NCI-H187 treated with DMSO at 0.1 percent for 48 hours (cell line): Measurements from ENCODE around the gene SPPL3.
"Not testable (repeated sequence)": the region's sequence is repeated elsewhere in the genome, so short reads cannot be mapped to it uniquely, and the experiment has no call there.

ENCODE experiments used
- DNase-seq: peaks from one replicate; lab custom pipeline; 2025; lab: John Stamatoyannopoulos, UW

Gene SPPL3

DNA sequence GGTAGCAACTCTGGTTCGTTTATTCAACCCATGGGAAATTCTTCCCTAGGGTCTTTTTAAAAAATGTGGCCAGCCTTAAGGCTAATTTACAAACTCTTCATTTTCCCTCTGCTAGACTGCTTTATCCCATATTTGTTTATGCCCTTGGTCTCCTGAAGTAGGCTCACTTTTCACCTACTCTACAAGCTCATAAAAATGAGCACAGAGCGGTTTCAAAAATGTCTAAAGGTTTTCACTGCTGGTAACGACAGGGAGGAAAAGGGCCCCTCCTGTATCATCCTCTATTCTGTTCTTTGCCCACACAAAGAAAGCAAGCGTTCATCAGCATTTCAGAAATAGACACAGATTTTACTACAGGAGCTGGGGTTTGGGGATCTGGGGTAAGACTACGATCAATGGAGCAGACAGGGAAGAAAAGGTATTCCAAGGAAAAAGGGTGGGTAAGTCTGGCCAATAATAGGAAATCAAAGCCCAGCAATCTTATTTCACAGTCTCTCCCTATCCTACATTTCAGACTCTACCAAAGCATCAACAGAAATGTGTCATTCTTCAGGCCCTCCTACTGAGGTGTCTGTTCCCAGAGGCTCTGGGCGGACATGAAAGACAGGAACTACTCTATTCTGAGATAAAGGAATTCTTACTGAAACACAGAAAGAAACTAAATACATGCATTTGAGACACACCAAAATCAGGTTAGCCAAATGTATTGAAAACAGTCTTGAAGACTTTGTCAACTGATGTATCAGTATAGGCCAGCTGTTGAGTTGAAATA, 86.4 kb downstream of the SPPL3 start:
- DNase-seq = no peak

DNA sequence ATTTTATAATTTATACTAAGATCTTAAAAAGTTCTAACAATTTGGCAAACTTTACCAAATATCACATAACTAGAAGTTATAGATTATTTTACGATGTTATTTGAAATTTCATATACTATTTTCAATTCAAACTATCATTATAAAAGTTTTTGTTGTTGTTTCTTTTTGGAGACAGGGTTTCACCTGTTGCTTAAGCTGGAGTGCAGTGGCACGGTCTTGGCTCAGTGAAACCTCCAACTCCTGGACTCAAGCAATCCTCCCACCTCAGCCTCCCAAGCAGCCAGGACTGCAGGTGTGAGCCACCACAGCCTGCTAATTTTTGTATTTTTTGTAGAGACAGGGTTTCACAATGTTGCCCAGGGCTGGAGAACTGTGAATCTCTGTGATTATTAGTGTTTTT, 87.8 kb downstream of the SPPL3 start:
- no peak for DNase-seq

- no peak for DNase-seq
Observed at GRCh38 chr12:120814903-120815429, 89.2 kb downstream of the SPPL3 start.

- no peak for DNase-seq
Observed at GRCh38 chr12:120814203-120814902, 89.8 kb downstream of the SPPL3 start.

- no peak for DNase-seq
Observed at GRCh38 chr12:120813588-120814153, 90.5 kb downstream of the SPPL3 start.

- no peak for DNase-seq
Observed at GRCh38 chr12:120810021-120810420, 94.1 kb downstream of the SPPL3 start.

DNA sequence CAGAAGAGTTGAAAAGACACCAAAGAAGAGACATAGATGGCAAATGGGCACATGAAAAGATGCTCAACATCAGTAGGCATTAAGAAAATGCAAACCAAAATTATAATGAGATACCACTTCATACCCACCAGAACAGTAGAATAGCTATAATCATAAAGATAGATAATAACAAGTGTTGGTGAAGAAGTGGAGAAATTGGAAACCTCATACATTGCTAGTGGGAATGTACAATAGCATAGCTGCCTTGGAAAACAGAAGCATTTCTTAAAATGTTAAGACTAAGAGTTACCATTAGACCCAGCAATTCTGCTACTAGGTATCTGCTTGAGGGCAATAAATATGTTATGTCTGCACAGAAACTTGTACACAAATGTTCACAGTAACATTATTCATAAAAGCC, 99.7 kb downstream of the SPPL3 start:
- no peak for DNase-seq

GRCh38 chr12:120801146-120801545, 103.0 kb downstream of the SPPL3 start:
- no peak for DNase-seq

DNA sequence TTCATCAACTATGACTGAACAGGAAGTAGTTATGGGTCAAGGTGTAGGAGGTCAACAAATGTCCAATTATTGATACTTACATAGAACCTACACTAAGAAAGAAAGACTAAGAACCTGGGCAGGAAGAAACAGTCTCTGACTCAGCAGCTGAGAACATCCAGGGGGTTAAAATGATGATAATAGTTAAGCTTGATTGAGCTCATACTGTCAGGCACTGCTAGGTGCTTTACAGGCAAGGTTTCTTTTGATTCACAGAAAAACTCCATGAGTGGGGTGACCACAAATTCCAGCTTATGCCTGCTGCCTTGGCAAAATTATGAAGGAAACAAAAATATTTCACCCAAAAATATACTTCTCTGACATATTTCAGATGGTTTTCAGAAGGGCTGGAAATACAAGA, 103.5 kb downstream of the SPPL3 start:
- no peak for DNase-seq

- no peak for DNase-seq
Observed at GRCh38 chr12:120799243-120800045, 104.7 kb downstream of the SPPL3 start.

- no peak for DNase-seq
Observed at GRCh38 chr12:120798696-120799095, 105.5 kb downstream of the SPPL3 start.

GRCh38 chr12:120797677-120798642, 106.2 kb downstream of the SPPL3 start:
- DNase-seq = no peak

DNA sequence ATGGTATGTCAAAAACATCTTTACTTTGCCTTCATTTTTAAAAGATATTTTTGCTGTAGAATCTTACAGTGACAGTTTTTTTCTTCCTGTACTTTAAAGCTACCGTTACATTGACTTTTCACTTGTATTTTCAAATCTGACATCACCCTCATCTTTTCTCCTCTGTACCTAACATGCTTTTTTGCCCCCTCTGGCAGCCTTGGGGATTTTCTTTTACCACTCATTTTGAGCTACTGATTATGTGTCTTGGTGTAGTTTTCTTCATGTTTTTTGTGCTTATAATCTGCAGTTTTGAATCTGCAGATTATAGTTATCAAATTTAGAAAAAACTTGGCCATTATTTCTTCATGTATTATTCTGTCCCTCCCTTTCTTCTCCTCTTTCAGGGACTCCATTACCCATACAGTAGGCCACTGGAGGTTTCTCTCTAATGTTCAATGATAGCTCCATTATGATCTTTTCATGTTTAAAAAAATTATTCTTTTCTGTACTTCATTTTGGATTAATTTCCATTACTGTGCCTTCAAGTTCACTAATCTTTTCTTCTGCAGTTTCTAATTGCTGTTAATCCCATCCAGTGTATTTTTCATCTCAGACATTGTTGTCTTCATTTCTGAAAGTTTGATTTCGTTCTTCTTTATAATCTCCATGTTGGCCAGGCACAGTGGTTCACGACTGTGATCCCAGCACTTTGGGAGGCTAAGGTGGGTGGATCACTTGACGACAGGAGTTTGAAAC, 108.5 kb downstream of the SPPL3 start:
- DNase-seq = no peak

GRCh38 chr12:120793357-120793756, 110.8 kb downstream of the SPPL3 start:
- DNase-seq = no peak

DNA sequence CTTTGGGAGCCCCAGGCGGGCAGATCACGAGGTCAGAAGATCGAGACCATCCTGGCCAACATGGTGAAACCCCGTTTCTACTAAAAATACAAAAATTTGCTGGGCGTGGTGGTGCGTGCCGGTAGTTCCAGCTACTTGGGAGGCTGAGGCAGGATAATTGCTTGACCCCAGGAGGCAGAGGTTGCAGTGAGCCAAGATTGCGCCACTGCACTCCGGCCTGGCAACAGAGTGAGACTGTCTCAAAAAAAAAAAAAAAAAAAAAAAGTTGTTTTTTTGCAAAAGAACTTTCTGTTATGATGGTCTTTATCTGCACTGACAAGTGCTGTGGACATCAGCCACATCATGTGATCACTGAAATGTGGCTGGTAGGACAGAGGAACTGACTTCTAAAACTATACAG, 111.7 kb downstream of the SPPL3 start:
- DNase-seq = not testable (repeated sequence)

DNA sequence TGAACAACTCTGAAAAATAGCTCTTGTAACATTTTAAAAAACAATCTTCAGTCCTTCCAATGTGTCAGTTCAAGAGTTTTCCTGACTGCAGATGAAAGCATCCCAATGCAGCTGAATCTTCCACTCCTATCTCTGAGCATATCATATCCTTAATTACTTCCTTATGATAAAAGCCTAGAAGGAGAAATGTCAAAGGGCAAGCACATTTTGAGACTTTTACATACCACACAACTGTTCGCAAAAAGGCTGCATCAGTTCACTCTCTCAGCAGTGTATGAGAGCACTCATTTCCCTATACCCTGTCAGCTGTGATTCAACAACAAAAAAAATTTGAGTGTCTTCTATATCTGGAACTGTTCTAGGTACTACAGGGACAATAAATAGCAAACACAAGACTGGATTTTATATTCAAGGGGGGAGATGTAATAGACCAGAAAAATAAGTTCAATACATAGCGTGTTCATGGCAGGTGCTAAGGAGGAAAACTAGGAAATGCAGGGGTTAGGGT, 112.4 kb downstream of the SPPL3 start:
- DNase-seq = no peak

GRCh38 chr12:120790114-120790513, 114.0 kb downstream of the SPPL3 start:
- DNase-seq = no peak

DNA sequence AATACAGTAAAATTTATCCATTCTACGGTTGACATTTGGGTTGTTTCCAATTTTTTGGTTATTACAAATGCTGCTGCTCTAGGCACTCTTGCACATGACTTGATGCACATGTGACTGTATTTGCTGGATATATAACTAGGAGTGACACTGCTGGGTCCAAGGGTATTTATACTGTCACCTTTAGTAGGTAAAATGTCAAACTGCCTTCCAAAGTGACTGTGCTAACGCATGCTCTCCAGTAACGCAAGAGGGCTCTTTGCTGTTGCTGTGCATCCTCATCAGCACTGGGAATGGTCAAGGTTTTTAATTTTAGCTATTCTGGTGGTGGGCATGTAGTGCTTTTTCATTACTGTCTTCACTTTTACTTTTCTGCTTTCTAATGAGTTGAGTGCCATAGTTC, 116.3 kb downstream of the SPPL3 start:
- DNase-seq = no peak

DNA sequence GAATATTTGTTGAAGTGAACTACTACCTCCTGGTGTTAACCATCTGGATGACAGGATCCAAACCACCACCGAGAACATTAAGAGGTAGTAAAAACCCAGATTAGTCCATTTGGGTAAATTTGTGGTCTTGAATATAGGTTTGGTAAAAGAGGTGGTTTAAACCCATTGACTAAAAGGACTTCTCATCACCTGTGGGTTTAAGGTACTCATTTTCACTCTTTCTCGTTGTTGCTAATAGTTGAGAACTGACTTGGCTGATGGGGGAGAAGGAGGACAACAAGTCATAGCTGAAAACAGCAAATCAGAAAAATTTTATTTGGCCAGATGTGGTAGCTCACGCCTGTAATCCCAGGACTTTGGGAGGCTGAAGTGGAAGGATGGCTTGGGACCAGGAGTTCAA, 119.4 kb downstream of the SPPL3 start:
- no peak for DNase-seq

- DNase-seq = no peak
Observed at GRCh38 chr12:120783197-120783596, 121.0 kb downstream of the SPPL3 start.
